Rectal smooth muscle tissue (tissue), 1 donor: ENCODE results near the gene RHOBTB1.
A peak's percentile ranks its signal among the peaks of the same experiment; 100 is the strongest.
"Not testable (repeated sequence)": the region's sequence is repeated elsewhere in the genome, so short reads cannot be mapped to it uniquely, and the experiment has no call there.

Experiments used
- H3K27ac ChIP-seq: one replicate; pipeline ENCODE4 v1.7.0; 2013; ENCODE audit warnings: low read depth, low read length, inconsistent platforms
- H3K27me3 ChIP-seq: one replicate; pipeline ENCODE4 v1.7.0; 2013; ENCODE audit warnings: low read length; ENCODE audit not compliant: control insufficient read depth, insufficient read depth
- H3K36me3 ChIP-seq: one replicate; pipeline ENCODE4 v1.7.0; 2013; ENCODE audit warnings: low read length; ENCODE audit not compliant: control insufficient read depth, insufficient read depth
- H3K4me1 ChIP-seq: one replicate; pipeline ENCODE4 v1.7.0; 2013; ENCODE audit warnings: low read length; ENCODE audit not compliant: control insufficient read depth, insufficient read depth
- H3K4me3 ChIP-seq: one replicate; pipeline ENCODE4 v1.7.0; 2013; ENCODE audit warnings: low read length
- H3K9ac ChIP-seq: one replicate; pipeline ENCODE4 v1.7.0; 2013; ENCODE audit warnings: low read length

Gene RHOBTB1

DNA sequence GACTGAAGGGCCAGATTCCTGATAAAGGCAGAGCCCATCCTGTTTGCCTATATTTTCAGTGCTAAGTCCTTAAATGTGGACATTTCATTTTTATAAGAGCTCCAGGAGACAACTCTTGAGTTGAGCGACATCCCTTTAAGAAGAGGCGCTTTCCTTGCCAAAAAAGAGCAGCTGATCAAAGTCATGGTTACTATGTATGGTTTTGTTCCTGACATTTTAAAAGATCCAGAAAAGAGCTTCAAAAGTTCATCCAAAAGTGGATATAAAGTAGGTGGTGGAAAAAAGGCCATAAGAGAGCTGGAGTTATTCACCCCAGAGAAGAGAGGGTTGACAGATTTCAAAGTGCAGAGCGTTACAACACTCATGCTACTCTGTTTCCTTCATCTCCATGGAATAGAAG lies 36.7 kb downstream of the RHOBTB1 start:
- H3K27ac ChIP-seq, result peak overlapping the region; percentile 62

DNA sequence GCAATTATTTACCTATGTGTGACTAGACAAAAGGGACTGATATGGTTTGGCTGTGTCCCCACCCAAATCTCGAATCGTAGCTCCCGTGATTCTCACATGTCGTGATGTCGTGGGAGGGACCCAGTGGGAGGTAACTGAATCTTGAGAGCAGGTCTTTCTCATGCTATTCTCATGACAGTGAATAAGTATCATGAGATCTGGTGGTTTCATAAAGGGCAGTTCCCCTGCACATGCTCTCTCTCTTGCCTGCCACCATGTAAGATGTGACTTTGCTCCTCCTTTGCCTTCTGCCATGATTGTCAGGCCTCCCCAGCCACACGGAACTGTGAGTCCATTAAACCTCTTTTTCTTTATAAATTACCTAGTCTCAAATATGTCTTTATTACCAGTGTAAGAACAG lies 37.2 kb downstream of the RHOBTB1 start:
- not testable (repeated sequence) for H3K4me3 ChIP-seq, H3K9ac ChIP-seq, H3K27ac ChIP-seq, H3K27me3 ChIP-seq, H3K36me3 ChIP-seq
- H3K4me1 ChIP-seq, result peaks cover 32% of the 10 kb centered on the region

More for the DNA sequence above, 36.7 kb downstream of the RHOBTB1 start:
- Histone ChIP-seq H3K4me3 (no peak overlapping the region), H3K4me1 (peaks cover 32% of the 10 kb centered on the region), H3K36me3 (no peaks in the 10 kb centered on the region), H3K27me3 (no peaks in the 10 kb centered on the region), H3K9ac (no peak overlapping the region)

- Histone ChIP-seq H3K4me1 (peaks cover 32% of the 10 kb centered on the region), H3K4me3 (no peak overlapping the region), H3K27me3 (no peaks in the 10 kb centered on the region), H3K9ac (no peak overlapping the region), H3K36me3 (no peaks in the 10 kb centered on the region), H3K27ac (peak overlapping the region; percentile 34)
Observed at GRCh38 chr10:60906411-60906810, 37.6 kb downstream of the RHOBTB1 start.

- Histone ChIP-seq H3K27ac (peak overlapping the region; percentile 34), H3K27me3 (no peaks in the 10 kb centered on the region), H3K9ac (no peak overlapping the region), H3K36me3 (no peaks in the 10 kb centered on the region), H3K4me1 (peaks cover 30% of the 10 kb centered on the region), H3K4me3 (no peak overlapping the region)
Observed at GRCh38 chr10:60905580-60905979, 38.4 kb downstream of the RHOBTB1 start.

- Histone ChIP-seq H3K9ac (no peak overlapping the region), H3K27ac (no peak overlapping the region), H3K4me3 (no peak overlapping the region), H3K27me3 (no peaks in the 10 kb centered on the region), H3K4me1 (peaks cover 23% of the 10 kb centered on the region), H3K36me3 (no peaks in the 10 kb centered on the region)
Observed at GRCh38 chr10:60903096-60903495, 40.9 kb downstream of the RHOBTB1 start.

GRCh38 chr10:60901561-60902235 lies 42.3 kb downstream of the RHOBTB1 start:
- H3K4me1 ChIP-seq, result peaks cover 21% of the 10 kb centered on the region
- no peaks in the 10 kb centered on the region for H3K36me3 ChIP-seq
- H3K9ac ChIP-seq, result no peak overlapping the region
- H3K4me3 ChIP-seq, result no peak overlapping the region
- no peak overlapping the region for H3K27ac ChIP-seq
- no peaks in the 10 kb centered on the region for H3K27me3 ChIP-seq

GRCh38 chr10:60899266-60899665 lies 44.7 kb downstream of the RHOBTB1 start:
- H3K27ac ChIP-seq, result no peak overlapping the region
- no peaks in the 10 kb centered on the region for H3K36me3 ChIP-seq
- H3K4me3 ChIP-seq, result no peak overlapping the region
- no peak overlapping the region for H3K9ac ChIP-seq
- no peaks in the 10 kb centered on the region for H3K27me3 ChIP-seq
- peaks cover 18% of the 10 kb centered on the region for H3K4me1 ChIP-seq

GRCh38 chr10:60898321-60898720 lies 45.7 kb downstream of the RHOBTB1 start:
- Histone ChIP-seq H3K4me1 (peaks cover 28% of the 10 kb centered on the region), H3K9ac (no peak overlapping the region), H3K4me3 (no peak overlapping the region), H3K27me3 (no peaks in the 10 kb centered on the region), H3K36me3 (no peaks in the 10 kb centered on the region), H3K27ac (no peak overlapping the region)

DNA sequence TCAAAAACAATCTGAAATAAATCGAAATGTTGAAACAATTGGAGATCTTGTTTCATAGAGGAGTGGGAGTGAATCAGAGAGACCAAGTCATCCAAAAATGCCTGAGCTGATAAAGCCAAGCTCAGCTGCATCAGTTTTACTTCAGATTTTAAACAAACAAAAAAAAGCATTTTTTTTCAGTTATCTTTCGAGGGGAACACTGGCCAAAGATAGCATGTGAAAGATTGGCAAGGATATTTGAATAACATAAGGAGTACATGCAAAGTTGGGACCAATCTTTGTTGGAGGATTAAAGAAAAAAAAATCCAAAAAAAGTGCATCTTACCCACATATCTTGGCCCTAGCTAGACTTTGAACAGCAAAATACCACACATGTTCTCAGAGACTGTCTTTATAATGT lies 47.2 kb downstream of the RHOBTB1 start:
- Histone ChIP-seq H3K4me3 (no peak overlapping the region), H3K9ac (no peak overlapping the region), H3K36me3 (no peaks in the 10 kb centered on the region), H3K4me1 (peaks cover 30% of the 10 kb centered on the region), H3K27me3 (no peaks in the 10 kb centered on the region), H3K27ac (no peak overlapping the region)

GRCh38 chr10:60896033-60896432 lies 48.0 kb downstream of the RHOBTB1 start:
- Histone ChIP-seq H3K4me3 (no peak overlapping the region), H3K36me3 (no peaks in the 10 kb centered on the region), H3K27ac (peak overlapping the region; percentile 10), H3K4me1 (peaks cover 30% of the 10 kb centered on the region), H3K9ac (no peak overlapping the region), H3K27me3 (no peaks in the 10 kb centered on the region)

- H3K4me1 ChIP-seq, result peaks cover 30% of the 10 kb centered on the region
- no peak overlapping the region for H3K4me3 ChIP-seq
- no peak overlapping the region for H3K9ac ChIP-seq
- no peaks in the 10 kb centered on the region for H3K36me3 ChIP-seq
- H3K27me3 ChIP-seq, result no peaks in the 10 kb centered on the region
- peak overlapping the region; percentile 38 for H3K27ac ChIP-seq
Observed at GRCh38 chr10:60894786-60895185, 49.2 kb downstream of the RHOBTB1 start.

DNA sequence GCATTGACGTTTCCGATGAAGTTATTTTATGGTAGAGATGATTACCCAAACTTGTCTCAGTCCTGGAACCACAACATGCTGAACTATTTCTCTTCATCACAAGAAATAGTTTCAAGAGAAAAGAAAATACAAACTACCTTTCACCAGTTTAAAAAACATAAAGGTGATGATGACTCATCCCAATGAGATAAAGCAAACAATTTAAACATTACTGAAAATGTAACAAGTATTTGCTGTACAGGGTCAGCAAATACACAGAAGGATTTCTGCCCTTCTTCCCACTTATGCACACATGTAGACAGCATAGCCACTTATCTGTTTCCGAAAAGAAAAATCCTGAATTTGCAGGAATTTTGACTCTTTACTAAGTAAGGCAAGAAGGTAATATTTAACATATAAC lies 50.8 kb downstream of the RHOBTB1 start:
- Histone ChIP-seq H3K36me3 (no peaks in the 10 kb centered on the region), H3K4me3 (no peak overlapping the region), H3K4me1 (peaks cover 27% of the 10 kb centered on the region), H3K27ac (no peak overlapping the region), H3K9ac (no peak overlapping the region), H3K27me3 (no peaks in the 10 kb centered on the region)

DNA sequence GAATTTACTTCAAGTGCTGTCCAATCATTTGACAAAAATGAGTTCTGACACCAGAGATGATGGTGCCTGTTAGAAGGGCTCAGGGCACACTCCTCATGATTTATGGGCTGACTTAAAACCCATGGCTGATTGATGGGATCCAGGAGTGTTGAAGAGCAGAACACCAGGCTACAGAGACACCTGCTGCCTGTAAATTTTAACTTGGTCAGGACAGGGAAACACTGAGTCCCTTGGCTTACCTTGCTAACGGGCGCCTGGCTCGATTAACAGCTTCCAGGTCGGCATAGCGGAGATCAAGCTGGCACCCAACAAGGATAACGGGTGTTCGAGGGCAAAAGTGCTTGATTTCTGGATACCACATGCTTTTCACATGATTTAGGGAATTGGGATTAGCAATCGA lies 51.4 kb downstream of the RHOBTB1 start:
- H3K27me3 ChIP-seq, result no peaks in the 10 kb centered on the region
- no peaks in the 10 kb centered on the region for H3K36me3 ChIP-seq
- H3K4me1 ChIP-seq, result peaks cover 26% of the 10 kb centered on the region
- no peak overlapping the region for H3K9ac ChIP-seq
- no peak overlapping the region for H3K27ac ChIP-seq
- no peak overlapping the region for H3K4me3 ChIP-seq
